WTC11 (cell line): Measurements from ENCODE around the gene RAB32. TPM values are rescaled to one million over a fixed set of nuclear protein-coding genes. Genes with fewer than 3 reads are reported as not detected.

ENCODE experiments used
- ATAC-seq: fragments of 200-7000 bp; cut with Tn5 transposase; 2 replicates; pipeline ENCODE4 v1.10.0; 2021; ENCODE audit warnings: mild to moderate bottlenecking, moderate library complexity
- CTCF ChIA-PET: fragments of 300-600 bp; sonication (Branson Sonifier 250); formaldehyde crosslinking; loops from one replicate; lab custom pipeline; 2021; ENCODE audit warnings: antibody characterized with exemption; lab: Charles Lee
- POLR2A ChIA-PET: fragments of 350-600 bp; sonication (Branson Sonifier 250); formaldehyde crosslinking; loops from one replicate; lab custom pipeline; 2021; ENCODE audit warnings: antibody characterized with exemption; lab: Charles Lee
- DNase-seq: peaks from one replicate; pipeline ENCODE4 v3.0.0; 2021; ENCODE audit warnings: low spot score
- H3K27ac Mint-ChIP-seq: 2 replicates; pipeline ENCODE4 v1.8.0; 2021; ENCODE audit warnings: mixed read lengths
- H3K27me3 Mint-ChIP-seq: 2 replicates; pipeline ENCODE4 v1.8.0; 2021; ENCODE audit warnings: low read depth, mild to moderate bottlenecking, moderate library complexity, mixed read lengths
- H3K36me3 Mint-ChIP-seq: 2 replicates; pipeline ENCODE4 v1.8.0; 2021; ENCODE audit warnings: mixed read lengths
- H3K4me1 Mint-ChIP-seq: 2 replicates; pipeline ENCODE4 v1.8.0; 2022; ENCODE audit warnings: mixed read lengths
- H3K4me3 Mint-ChIP-seq: 2 replicates; pipeline ENCODE4 v1.8.0; 2021; ENCODE audit warnings: mild to moderate bottlenecking, moderate library complexity, mixed read lengths
- H3K9me3 Mint-ChIP-seq: 2 replicates; pipeline ENCODE4 v1.8.0; 2021; ENCODE audit warnings: mixed read lengths
- AFF4 ChIP-seq: sonication (generic); formaldehyde crosslinking; IDR thresholded peaks from 2 replicates; pipeline ENCODE4 v1.8.1; 2023; ENCODE audit warnings: mild to moderate bottlenecking, missing genetic modification reagents, borderline replicate concordance
- E2F4 ChIP-seq: sonication (generic); formaldehyde crosslinking; IDR thresholded peaks from 2 replicates; pipeline ENCODE4 v1.8.1; 2022; ENCODE audit warnings: low read depth, mild to moderate bottlenecking, moderate library complexity, missing genetic modification reagents, borderline replicate concordance
- GABPB1 ChIP-seq: sonication (generic); formaldehyde crosslinking; IDR thresholded peaks from 2 replicates; pipeline ENCODE4 v1.8.1; 2023; ENCODE audit warnings: mild to moderate bottlenecking, missing genetic modification reagents
- GRHL2 ChIP-seq: fragments of 250-450 bp; sonication (Bioruptor Pico); IDR thresholded peaks from 2 replicates; pipeline ENCODE4 v1.8.0; 2022; ENCODE audit warnings: mild to moderate bottlenecking, moderate library complexity; ENCODE audit not compliant: insufficient replicate concordance, severe bottlenecking
- OVOL2 ChIP-seq: fragments of 250-450 bp; sonication (Bioruptor Pico); IDR thresholded peaks from 2 replicates; pipeline ENCODE4 v1.9.0; 2021; ENCODE audit warnings: mild to moderate bottlenecking, borderline replicate concordance
- SMAD4 ChIP-seq: sonication (generic); formaldehyde crosslinking; IDR thresholded peaks from 2 replicates; pipeline ENCODE4 v1.8.0; 2022; ENCODE audit warnings: mild to moderate bottlenecking, missing genetic modification reagents
- TP53 ChIP-seq: sonication (generic); formaldehyde crosslinking; IDR thresholded peaks from 2 replicates; pipeline ENCODE4 v1.8.1; 2023; ENCODE audit warnings: mild to moderate bottlenecking, missing genetic modification reagents
- ZNF219 ChIP-seq: sonication (generic); formaldehyde crosslinking; IDR thresholded peaks from 2 replicates; pipeline ENCODE4 v1.8.0; 2023; ENCODE audit warnings: missing genetic modification reagents, mild to moderate bottlenecking, borderline replicate concordance
- total RNA-seq: library from RNA; stranded (reverse); gene quantifications from 3 replicates; pipeline ENCODE4 v1.2.3, GENCODE V29; 2021
- TF ChIP-seq, protein P1 (sequence below): sonication (generic); formaldehyde crosslinking; IDR thresholded peaks from 2 replicates; pipeline ENCODE4 v1.8.0; 2023; ENCODE audit warnings: missing genetic modification reagents, mild to moderate bottlenecking, borderline replicate concordance
- TF ChIP-seq, protein P2 (sequence below): sonication (generic); formaldehyde crosslinking; IDR thresholded peaks from 2 replicates; pipeline ENCODE4 v1.8.0; 2023; ENCODE audit warnings: mild to moderate bottlenecking, missing genetic modification reagents
- TF ChIP-seq, protein P3 (sequence below): sonication (generic); formaldehyde crosslinking; IDR thresholded peaks from 2 replicates; pipeline ENCODE4 v1.8.1; 2023; ENCODE audit warnings: mild to moderate bottlenecking, missing genetic modification reagents, moderate library complexity

The RAB32 gene
- total RNA-seq, 1 experiment from 2014 or later = 3.9 TPM

DNA sequence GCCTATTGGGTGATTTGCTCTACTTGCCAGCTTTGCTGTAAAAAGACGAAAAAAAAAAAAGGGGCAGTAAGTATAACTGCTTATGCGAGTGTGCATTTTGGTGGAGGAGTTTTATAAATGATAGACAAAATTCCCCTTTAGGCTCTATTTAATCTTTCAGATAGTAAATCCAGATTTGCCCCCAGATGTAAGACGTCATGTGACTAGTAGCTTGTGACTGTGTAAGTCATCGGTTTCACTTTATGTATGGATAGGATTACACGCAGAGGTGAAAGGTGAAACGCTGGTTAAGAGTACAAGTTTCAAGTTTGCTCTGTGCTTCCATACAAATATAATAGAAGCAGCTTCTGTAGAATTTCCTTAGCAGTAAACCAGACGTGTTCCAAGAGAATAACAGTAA is 7.9 kb downstream of the RAB32 start (continued):
- TF ChIP-seq, protein P1, sequence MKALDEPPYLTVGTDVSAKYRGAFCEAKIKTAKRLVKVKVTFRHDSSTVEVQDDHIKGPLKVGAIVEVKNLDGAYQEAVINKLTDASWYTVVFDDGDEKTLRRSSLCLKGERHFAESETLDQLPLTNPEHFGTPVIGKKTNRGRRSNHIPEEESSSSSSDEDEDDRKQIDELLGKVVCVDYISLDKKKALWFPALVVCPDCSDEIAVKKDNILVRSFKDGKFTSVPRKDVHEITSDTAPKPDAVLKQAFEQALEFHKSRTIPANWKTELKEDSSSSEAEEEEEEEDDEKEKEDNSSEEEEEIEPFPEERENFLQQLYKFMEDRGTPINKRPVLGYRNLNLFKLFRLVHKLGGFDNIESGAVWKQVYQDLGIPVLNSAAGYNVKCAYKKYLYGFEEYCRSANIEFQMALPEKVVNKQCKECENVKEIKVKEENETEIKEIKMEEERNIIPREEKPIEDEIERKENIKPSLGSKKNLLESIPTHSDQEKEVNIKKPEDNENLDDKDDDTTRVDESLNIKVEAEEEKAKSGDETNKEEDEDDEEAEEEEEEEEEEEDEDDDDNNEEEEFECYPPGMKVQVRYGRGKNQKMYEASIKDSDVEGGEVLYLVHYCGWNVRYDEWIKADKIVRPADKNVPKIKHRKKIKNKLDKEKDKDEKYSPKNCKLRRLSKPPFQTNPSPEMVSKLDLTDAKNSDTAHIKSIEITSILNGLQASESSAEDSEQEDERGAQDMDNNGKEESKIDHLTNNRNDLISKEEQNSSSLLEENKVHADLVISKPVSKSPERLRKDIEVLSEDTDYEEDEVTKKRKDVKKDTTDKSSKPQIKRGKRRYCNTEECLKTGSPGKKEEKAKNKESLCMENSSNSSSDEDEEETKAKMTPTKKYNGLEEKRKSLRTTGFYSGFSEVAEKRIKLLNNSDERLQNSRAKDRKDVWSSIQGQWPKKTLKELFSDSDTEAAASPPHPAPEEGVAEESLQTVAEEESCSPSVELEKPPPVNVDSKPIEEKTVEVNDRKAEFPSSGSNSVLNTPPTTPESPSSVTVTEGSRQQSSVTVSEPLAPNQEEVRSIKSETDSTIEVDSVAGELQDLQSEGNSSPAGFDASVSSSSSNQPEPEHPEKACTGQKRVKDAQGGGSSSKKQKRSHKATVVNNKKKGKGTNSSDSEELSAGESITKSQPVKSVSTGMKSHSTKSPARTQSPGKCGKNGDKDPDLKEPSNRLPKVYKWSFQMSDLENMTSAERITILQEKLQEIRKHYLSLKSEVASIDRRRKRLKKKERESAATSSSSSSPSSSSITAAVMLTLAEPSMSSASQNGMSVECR = no peak
- TF ChIP-seq AFF4 (CRISPR knock-in tag) (no peak), GRHL2 (CRISPR knock-in tag) (no peak), TP53 (CRISPR knock-in tag) (no peak), GABPB1 (CRISPR knock-in tag) (no peak)
- TF ChIP-seq, protein P2, sequence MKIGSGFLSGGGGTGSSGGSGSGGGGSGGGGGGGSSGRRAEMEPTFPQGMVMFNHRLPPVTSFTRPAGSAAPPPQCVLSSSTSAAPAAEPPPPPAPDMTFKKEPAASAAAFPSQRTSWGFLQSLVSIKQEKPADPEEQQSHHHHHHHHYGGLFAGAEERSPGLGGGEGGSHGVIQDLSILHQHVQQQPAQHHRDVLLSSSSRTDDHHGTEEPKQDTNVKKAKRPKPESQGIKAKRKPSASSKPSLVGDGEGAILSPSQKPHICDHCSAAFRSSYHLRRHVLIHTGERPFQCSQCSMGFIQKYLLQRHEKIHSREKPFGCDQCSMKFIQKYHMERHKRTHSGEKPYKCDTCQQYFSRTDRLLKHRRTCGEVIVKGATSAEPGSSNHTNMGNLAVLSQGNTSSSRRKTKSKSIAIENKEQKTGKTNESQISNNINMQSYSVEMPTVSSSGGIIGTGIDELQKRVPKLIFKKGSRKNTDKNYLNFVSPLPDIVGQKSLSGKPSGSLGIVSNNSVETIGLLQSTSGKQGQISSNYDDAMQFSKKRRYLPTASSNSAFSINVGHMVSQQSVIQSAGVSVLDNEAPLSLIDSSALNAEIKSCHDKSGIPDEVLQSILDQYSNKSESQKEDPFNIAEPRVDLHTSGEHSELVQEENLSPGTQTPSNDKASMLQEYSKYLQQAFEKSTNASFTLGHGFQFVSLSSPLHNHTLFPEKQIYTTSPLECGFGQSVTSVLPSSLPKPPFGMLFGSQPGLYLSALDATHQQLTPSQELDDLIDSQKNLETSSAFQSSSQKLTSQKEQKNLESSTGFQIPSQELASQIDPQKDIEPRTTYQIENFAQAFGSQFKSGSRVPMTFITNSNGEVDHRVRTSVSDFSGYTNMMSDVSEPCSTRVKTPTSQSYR (CRISPR knock-in tag) = no peak
- TF ChIP-seq, protein P3, sequence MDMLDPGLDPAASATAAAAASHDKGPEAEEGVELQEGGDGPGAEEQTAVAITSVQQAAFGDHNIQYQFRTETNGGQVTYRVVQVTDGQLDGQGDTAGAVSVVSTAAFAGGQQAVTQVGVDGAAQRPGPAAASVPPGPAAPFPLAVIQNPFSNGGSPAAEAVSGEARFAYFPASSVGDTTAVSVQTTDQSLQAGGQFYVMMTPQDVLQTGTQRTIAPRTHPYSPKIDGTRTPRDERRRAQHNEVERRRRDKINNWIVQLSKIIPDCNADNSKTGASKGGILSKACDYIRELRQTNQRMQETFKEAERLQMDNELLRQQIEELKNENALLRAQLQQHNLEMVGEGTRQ = no peak

DNA sequence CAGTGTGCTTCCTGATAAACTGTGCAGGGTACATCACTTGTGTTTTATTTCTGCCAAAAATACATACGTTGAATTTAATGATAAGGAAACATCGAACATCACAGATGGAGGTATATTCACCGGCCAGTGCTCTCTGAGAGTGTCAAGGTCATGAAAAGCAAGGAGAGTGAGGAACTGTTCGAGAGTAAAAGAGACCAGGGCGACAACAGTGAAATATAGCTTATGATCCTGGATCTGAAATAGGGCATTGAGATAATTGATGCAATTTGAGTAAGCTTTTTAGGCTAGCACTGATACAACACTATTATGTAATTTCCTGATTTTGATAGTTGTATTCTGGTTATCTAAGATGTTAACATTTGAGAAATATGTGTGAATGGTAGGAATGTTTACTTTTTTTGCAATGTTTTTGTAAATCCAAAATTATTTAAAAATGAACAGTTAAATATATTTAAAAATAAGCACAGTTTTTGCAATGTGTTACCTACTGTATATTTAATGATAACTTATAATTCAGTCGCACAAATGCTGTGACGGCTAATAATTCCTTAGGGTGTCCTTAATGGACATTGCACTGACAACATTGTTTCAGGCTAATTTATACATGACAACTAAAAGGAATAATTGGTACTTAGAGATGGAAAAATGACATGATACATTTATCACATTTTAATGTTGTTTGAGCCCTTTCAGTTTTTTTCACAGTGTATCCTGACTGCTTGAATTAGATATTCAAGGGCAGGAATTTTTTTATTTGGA is 9.9 kb downstream of the RAB32 start:
- ATAC-seq = no peak
- POLR2A ChIA-PET = no interaction called here
- Mint-ChIP-seq H3K27me3 (no peaks in the 10 kb centered on the region), H3K9me3 (no peaks in the 10 kb centered on the region), H3K27ac (no peak overlapping the region)
- TF ChIP-seq ZNF219 (CRISPR knock-in tag) (no peak), SMAD4 (CRISPR knock-in tag) (no peak), OVOL2 (no peak), E2F4 (CRISPR knock-in tag) (no peak)
- TF ChIP-seq, all 79 proteins: peak for 0
- H3K4me1 Mint-ChIP-seq = no peaks in the 10 kb centered on the region
- H3K36me3 Mint-ChIP-seq = peaks cover 7% of the 10 kb centered on the region
- no peak overlapping the region for H3K4me3 Mint-ChIP-seq
- no peak for DNase-seq
- CTCF ChIA-PET = no interaction called here
